ENCODE measurements around the gene SPANXN3. TPM values are rescaled to one million over a fixed set of nuclear protein-coding genes. Genes with fewer than 3 reads are reported as not detected.

Gene SPANXN3
- total and polyA plus RNA-seq, 5 donors from 2014 or later, result not detected

DNA sequence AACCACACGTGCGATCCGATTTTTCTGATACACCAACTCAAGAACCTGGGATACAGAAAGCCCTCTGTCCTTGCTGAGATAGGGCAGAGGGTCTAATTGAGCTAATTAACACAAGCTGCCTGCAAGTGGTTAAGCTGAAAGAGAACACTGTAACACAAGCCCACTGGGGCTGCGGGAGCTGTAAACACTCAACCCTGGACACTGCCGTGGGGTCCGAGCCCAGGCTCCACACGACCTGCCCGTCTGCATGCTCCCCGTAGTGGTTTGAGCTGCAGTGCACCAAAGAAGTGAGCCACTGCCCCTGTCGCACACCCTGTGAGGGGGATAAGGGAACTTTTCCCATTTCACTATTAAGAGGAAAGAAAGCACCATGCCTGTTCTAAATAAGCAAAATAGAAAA lies 54.6 kb downstream of the SPANXN3 start:
- DNase-seq (no peak), ATAC-seq (ENCODE audit: low read depth in 2 of 2) (no peak)
- Histone ChIP-seq H3K4me1 (ENCODE audit: control insufficient read depth, insufficient read depth, low read length, poor library complexity, severe bottlenecking) (no peaks in the 10 kb centered on the region), H3K36me3 (ENCODE audit: control insufficient read depth, insufficient read depth, low read length) (no peaks in the 10 kb centered on the region), H3K4me3 (ENCODE audit: low read depth, low read length) (no peak overlapping the region), H3K27ac (ENCODE audit: insufficient read depth, low read length, poor library complexity, severe bottlenecking) (no peak overlapping the region), H3K27me3 (ENCODE audit: control insufficient read depth, insufficient read depth, low read length) (no peaks in the 10 kb centered on the region), H3K9me3 (ENCODE audit: control insufficient read depth in 2 of 2, low read length in 2 of 2) (no peaks in the 10 kb centered on the region)
- H3K27ac Mint-ChIP-seq, result no peak overlapping the region
- no peaks in the 10 kb centered on the region for H3K4me1 Mint-ChIP-seq
- no peaks in the 10 kb centered on the region for H3K27me3 Mint-ChIP-seq
- H3K9me3 Mint-ChIP-seq, result peaks cover 0 to 6% (median 1%) of the 10 kb centered on the region in 7 donors
- H3K4me3 Mint-ChIP-seq, result no peak overlapping the region
- H3K36me3 Mint-ChIP-seq, result no peaks in the 10 kb centered on the region

DNA sequence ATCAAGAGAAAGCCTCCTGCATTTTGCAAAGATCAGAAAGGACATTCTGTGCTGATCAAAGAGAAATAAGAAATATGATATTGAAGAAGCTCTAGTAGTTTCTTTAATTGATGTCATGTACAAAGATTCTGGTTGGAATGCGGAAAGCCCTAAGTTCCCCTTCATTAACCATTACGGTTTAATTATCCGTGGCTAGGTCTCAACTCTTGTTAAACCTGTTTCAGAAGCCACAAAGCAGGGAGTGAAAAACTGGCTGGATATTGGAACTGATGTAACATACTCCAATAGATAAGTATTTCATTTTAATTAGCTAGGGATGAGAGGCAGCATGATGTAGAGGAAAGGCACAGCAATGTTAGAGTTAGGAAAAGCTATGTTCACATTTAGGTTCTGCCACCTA lies 55.7 kb downstream of the SPANXN3 start:
- no peaks in the 10 kb centered on the region for H3K9me3 ChIP-seq (ENCODE audit: control insufficient read depth in 2 of 2, low read length in 2 of 2)
- H3K27ac ChIP-seq (ENCODE audit: insufficient read depth, low read length, poor library complexity, severe bottlenecking), result no peak overlapping the region
- DNase-seq (no peak), ATAC-seq (ENCODE audit: low read depth in 2 of 2) (no peak)
- H3K4me1 Mint-ChIP-seq, result no peaks in the 10 kb centered on the region
- no peaks in the 10 kb centered on the region for H3K27me3 ChIP-seq (ENCODE audit: control insufficient read depth, insufficient read depth, low read length)
- no peak overlapping the region for H3K27ac Mint-ChIP-seq
- no peaks in the 10 kb centered on the region for H3K27me3 Mint-ChIP-seq
- no peak overlapping the region for H3K4me3 Mint-ChIP-seq
- H3K36me3 ChIP-seq (ENCODE audit: control insufficient read depth, insufficient read depth, low read length), result no peaks in the 10 kb centered on the region
- no peaks in the 10 kb centered on the region for H3K36me3 Mint-ChIP-seq
- peaks cover 0 to 5% (median 1%) of the 10 kb centered on the region in 7 donors for H3K9me3 Mint-ChIP-seq
- H3K4me3 ChIP-seq (ENCODE audit: low read depth, low read length), result no peak overlapping the region
- no peaks in the 10 kb centered on the region for H3K4me1 ChIP-seq (ENCODE audit: control insufficient read depth, insufficient read depth, low read length, poor library complexity, severe bottlenecking)

Other genes with a start within 250 kb of the SPANXN3 start
- not detected for gene SLITRK4, start 118.6 kb upstream of the SPANXN3 start, total RNA-seq
- gene SLITRK4, start 118.6 kb upstream of the SPANXN3 start, polyA plus RNA-seq, result not detected
- gene SPANXN2, start 203.3 kb upstream of the SPANXN3 start, total RNA-seq, result not detected
- not detected for gene SPANXN2, start 203.3 kb upstream of the SPANXN3 start, polyA plus RNA-seq

Measured in CD4-positive, CD25-positive, alpha-beta regulatory T cell (primary cell).